GM18505 (cell line): ENCODE results near the gene TCF12.
"Not testable (repeated sequence)": the region's sequence is repeated elsewhere in the genome, so short reads cannot be mapped to it uniquely, and the experiment has no call there.

Experiments
- ATAC-seq: cut with Tn5 transposase; IDR thresholded peaks from one replicate; pipeline ENCODE4 v1.9.1; 2021; ENCODE audit not compliant: unreplicated experiment
- POLR2A ChIP-seq: IDR thresholded peaks from 4 replicates; pipeline ENCODE4 v1.6.1; 2011; ENCODE audit warnings: borderline replicate concordance; ENCODE audit not compliant: insufficient read depth, insufficient read length; ENCODE audit errors: extremely low read depth

Gene TCF12

GRCh38 chr15:57160823-57161560 lies 242.5 kb downstream of the TCF12 start:
- ATAC-seq, result no peak
- no peak for TF ChIP-seq POLR2A

- not testable (repeated sequence) for ATAC-seq
These were observed 245.8 kb downstream of the TCF12 start for GRCh38 chr15:57164251-57164650.

GRCh38 chr15:57165992-57166391 lies 247.5 kb downstream of the TCF12 start:
- no peak for TF ChIP-seq POLR2A
- ATAC-seq, result no peak

GRCh38 chr15:57167821-57168395 lies 249.5 kb downstream of the TCF12 start:
- no peak for TF ChIP-seq POLR2A
- no peak for ATAC-seq

GRCh38 chr15:57169643-57170042 lies 251.2 kb downstream of the TCF12 start:
- ATAC-seq, result no peak
- no peak for TF ChIP-seq POLR2A

- no peak for TF ChIP-seq POLR2A
- no peak for ATAC-seq
These were observed 253.0 kb downstream of the TCF12 start for GRCh38 chr15:57171426-57171825.

- TF ChIP-seq POLR2A, result no peak
These were observed 254.5 kb downstream of the TCF12 start for GRCh38 chr15:57172925-57173324.

GRCh38 chr15:57183041-57183440 lies 264.6 kb downstream of the TCF12 start:
- ATAC-seq, result no peak
- no peak for TF ChIP-seq POLR2A

More at GRCh38 chr15:57172925-57173324, 254.5 kb downstream of the TCF12 start:
- ATAC-seq, result no peak

GRCh38 chr15:57183614-57184344 lies 265.3 kb downstream of the TCF12 start:
- ATAC-seq, result no peak
- TF ChIP-seq POLR2A, result no peak

- TF ChIP-seq POLR2A, result no peak
- no peak for ATAC-seq
These were observed 266.1 kb downstream of the TCF12 start for GRCh38 chr15:57184502-57184901.

- no peak for ATAC-seq
- TF ChIP-seq POLR2A, result no peak
These were observed 267.1 kb downstream of the TCF12 start for GRCh38 chr15:57185507-57186074.

- ATAC-seq, result no peak
- TF ChIP-seq POLR2A, result no peak
These were observed 271.0 kb downstream of the TCF12 start for GRCh38 chr15:57189466-57189865.

- TF ChIP-seq POLR2A, result no peak
- no peak for ATAC-seq
These were observed 271.8 kb downstream of the TCF12 start for GRCh38 chr15:57190208-57190607.
